HCT116 (cell line): ENCODE measurements around the gene RHNO1. TPM values are rescaled to one million over a fixed set of nuclear protein-coding genes. Genes with fewer than 3 reads are reported as not detected.

ENCODE experiments used
- ATAC-seq: fragments of 200-7000 bp; cut with Tn5 transposase; 2 replicates; pipeline ENCODE4 v1.9.1; 2020; ENCODE audit warnings: mild to moderate bottlenecking, moderate library complexity
- BruUV-seq: library from RNA; stranded (reverse); fragments of 400-500 nt; replicated peaks from 2 replicates; lab custom pipeline; 2021; lab: Mats Ljungman, UMichigan
- CTCF ChIA-PET: fragments of 300-600 bp; sonication (Branson Sonifier 250); formaldehyde crosslinking; loops from one replicate; lab custom pipeline; 2021; ENCODE audit warnings: antibody characterized with exemption; lab: Charles Lee
- POLR2A ChIA-PET: fragments of 300-600, 350-600 bp; sonication (Branson Sonifier 250); formaldehyde crosslinking; loops from one replicate; lab custom pipeline; 2021; ENCODE audit warnings: antibody characterized with exemption; lab: Charles Lee
- RAD21 ChIA-PET, 2 experiments: fragments of 300-600 bp; sonication (Branson Sonifier 250); formaldehyde crosslinking; loops; one replicate each; lab custom pipeline; 2023; ENCODE audit warnings: low total read pairs in 2 of 2; ENCODE audit not compliant: uncharacterized antibody in 2 of 2, unreplicated experiment in 2 of 2, low non-redundant PET in 1 of 2; lab: Charles Lee
- DNase-seq: peaks from one replicate; pipeline ENCODE4 v3.0.0-alpha.2; 2010; ENCODE audit warnings: low read depth, low spot score
- H2AFZ ChIP-seq: fragments of 200-600 bp; shearing (Covaris generic), sonication (generic); 2 replicates; pipeline ENCODE4 v1.6.1; 2017; ENCODE audit warnings: low read depth, mixed run types, mixed read lengths, antibody characterized with exemption, low read length; ENCODE audit not compliant: poor library complexity, severe bottlenecking
- H3K27ac ChIP-seq: 2 replicates; pipeline ENCODE4 v1.5.1; 2012; ENCODE audit warnings: low read depth, low read length
- H3K27me3 ChIP-seq: fragments of 200-600 bp; sonication (generic); 2 replicates; pipeline ENCODE4 v1.6.1; 2016; ENCODE audit warnings: mixed run types, low read length, mixed read lengths; ENCODE audit not compliant: insufficient read depth
- H3K36me3 ChIP-seq, 2 experiments: fragments of 200-500 bp in 1 of 2; fragments of 200-600 bp in 1 of 2; sonication (Bioruptor generic) in 1 of 2; sonication (generic) in 1 of 2; 2 replicates each; pipeline versions ENCODE4 v1.5.1 to v1.6.1; 2014 to 2016; ENCODE audit warnings: low read length in 2 of 2, inconsistent platforms in 1 of 2, mixed read lengths in 1 of 2, mixed run types in 1 of 2; ENCODE audit not compliant: insufficient read depth in 2 of 2, control insufficient read depth in 1 of 2
- H3K4me1 ChIP-seq, 2 experiments: fragments of 200-600 bp in 1 of 2; sonication (generic) in 1 of 2; 2 replicates each; pipeline versions ENCODE4 v1.5.1 to v1.6.1; 2012 to 2017; ENCODE audit warnings: low read length in 2 of 2, inconsistent platforms in 1 of 2, mild to moderate bottlenecking in 1 of 2, mixed read lengths in 1 of 2, mixed run types in 1 of 2, moderate library complexity in 1 of 2; ENCODE audit not compliant: insufficient read depth in 2 of 2, control insufficient read depth in 1 of 2
- H3K4me2 ChIP-seq: fragments of 200-600 bp; sonication (generic); 2 replicates; pipeline ENCODE4 v1.6.1; 2017; ENCODE audit warnings: mixed run types, low read length, mixed read lengths
- H3K4me3 ChIP-seq, 2 experiments: fragments of 200-600 bp in 1 of 2; sonication (generic) in 1 of 2; replicated peaks in 1 of 2; 2 replicates each; pipeline ENCODE4 v1.5.1; 2011 to 2016; ENCODE audit warnings: low read length in 2 of 2, control low read depth in 1 of 2, low read depth in 1 of 2, mild to moderate bottlenecking in 1 of 2, mixed read lengths in 1 of 2, mixed run types in 1 of 2
- H3K79me2 ChIP-seq: fragments of 200-600 bp; sonication (generic); 2 replicates; pipeline ENCODE4 v1.6.1; 2017; ENCODE audit warnings: mild to moderate bottlenecking, mixed run types, low read length, moderate library complexity, mixed read lengths; ENCODE audit not compliant: insufficient read depth
- H3K9ac ChIP-seq: fragments of 200-600 bp; sonication (generic); 2 replicates; pipeline ENCODE4 v1.6.1; 2016; ENCODE audit warnings: low read length, mixed read lengths
- H3K9me2 ChIP-seq: fragments of 200-600 bp; sonication (generic), shearing (Covaris generic); 2 replicates; pipeline ENCODE4 v1.6.1; 2017; ENCODE audit warnings: mixed run types, mild to moderate bottlenecking, moderate library complexity; ENCODE audit not compliant: insufficient read depth
- H3K9me3 ChIP-seq, 2 experiments: fragments of 200-500 bp in 1 of 2; fragments of 200-600 bp in 1 of 2; sonication (Bioruptor generic) in 1 of 2; sonication (generic) in 1 of 2; 2 replicates each; pipeline ENCODE4 v1.6.1; 2014 to 2017; ENCODE audit warnings: low read length in 2 of 2, mixed read lengths in 2 of 2, inconsistent platforms in 1 of 2, low read depth in 1 of 2, mild to moderate bottlenecking in 1 of 2, mixed run types in 1 of 2, moderate library complexity in 1 of 2; ENCODE audit not compliant: control insufficient read depth in 1 of 2, insufficient read depth in 1 of 2
- H4K20me1 ChIP-seq: fragments of 200-600 bp; sonication (generic), shearing (Covaris generic); 2 replicates; pipeline ENCODE4 v1.6.1; 2017; ENCODE audit warnings: mixed run types, mild to moderate bottlenecking, moderate library complexity; ENCODE audit not compliant: insufficient read depth
- CEBPB ChIP-seq: IDR thresholded peaks from 2 replicates; pipeline ENCODE4 v1.6.1; 2012; ENCODE audit warnings: low read depth
- EZH2 ChIP-seq: fragments of 200-600 bp; sonication (generic); IDR thresholded peaks from 2 replicates; pipeline ENCODE4 v1.6.1; 2017; ENCODE audit warnings: antibody characterized with exemption, mixed run types
- EZH2phosphoT487 ChIP-seq: fragments of 200-600 bp; IDR thresholded peaks from 2 replicates; pipeline ENCODE4 v1.6.1; 2018; ENCODE audit warnings: antibody characterized with exemption, borderline replicate concordance
- JUND ChIP-seq: IDR thresholded peaks from 2 replicates; pipeline ENCODE4 v1.6.1; 2012
- POLR2AphosphoS5 ChIP-seq: IDR thresholded peaks from 2 replicates; pipeline ENCODE4 v1.6.1; 2011; ENCODE audit warnings: mild to moderate bottlenecking, low read depth, low read length, moderate library complexity
- RAD21 ChIP-seq: IDR thresholded peaks from 2 replicates; pipeline ENCODE4 v1.6.1; 2012; ENCODE audit warnings: low read depth, mild to moderate bottlenecking
- SIN3A ChIP-seq: IDR thresholded peaks from 2 replicates; pipeline ENCODE4 v1.6.1; 2012; ENCODE audit warnings: low read depth
- SP1 ChIP-seq: IDR thresholded peaks from 2 replicates; pipeline ENCODE4 v1.6.1; 2012; ENCODE audit warnings: low read depth
- SRF ChIP-seq: IDR thresholded peaks from 2 replicates; pipeline ENCODE4 v1.6.1; 2012; ENCODE audit warnings: low read depth
- YY1 ChIP-seq: IDR thresholded peaks from 2 replicates; pipeline ENCODE4 v1.6.1; 2011; ENCODE audit warnings: low read length, low read depth, moderate library complexity, mild to moderate bottlenecking; ENCODE audit not compliant: insufficient replicate concordance; ENCODE audit errors: extremely low read depth
- ZFX ChIP-seq: fragments of 450-650 bp; IDR thresholded peaks from 2 replicates; pipeline ENCODE4 v1.6.1; 2017
- ZNF274 ChIP-seq: fragments of 200-500 bp; sonication (Bioruptor generic); IDR thresholded peaks from 2 replicates; pipeline ENCODE4 v1.6.1; 2014; ENCODE audit warnings: mild to moderate bottlenecking, low read depth, low read length, inconsistent platforms
- intact Hi-C: fragments of 100-400 bp; cut with micrococcal nuclease; formaldehyde crosslinking; loops from 2 replicates; pipeline ENCODE4 v1.10.0; 2022
- total RNA-seq: library from RNA; stranded (reverse); gene quantifications from one replicate; pipeline ENCODE4 v1.2.1, GENCODE V29; 2021; ENCODE audit not compliant: unreplicated experiment
- TF ChIP-seq, protein P1 (sequence below), 3 experiments: fragments of 200-600 bp in 1 of 3; sonication (generic) in 1 of 3; IDR thresholded peaks in 2 of 3; conservative IDR thresholded peaks in 1 of 3; 2 replicates each; pipeline ENCODE4 v1.5.1; 2012 to 2017; ENCODE audit warnings: low read depth in 2 of 3, low read length in 2 of 3, antibody characterized with exemption in 1 of 3, borderline replicate concordance in 1 of 3, control low read depth in 1 of 3, mild to moderate bottlenecking in 1 of 3, mixed read lengths in 1 of 3, mixed run types in 1 of 3, moderate library complexity in 1 of 3; ENCODE audit not compliant: insufficient read depth in 1 of 3
- TF ChIP-seq, protein P2 (sequence below): IDR thresholded peaks from 2 replicates; pipeline ENCODE4 v1.6.1; 2012; ENCODE audit warnings: low read depth
- TF ChIP-seq, protein P3 (sequence below): IDR thresholded peaks from 2 replicates; pipeline ENCODE4 v1.6.1; 2012

Gene RHNO1
- total RNA-seq, 1 experiment from 2014 or later, result 29.7 TPM

DNA sequence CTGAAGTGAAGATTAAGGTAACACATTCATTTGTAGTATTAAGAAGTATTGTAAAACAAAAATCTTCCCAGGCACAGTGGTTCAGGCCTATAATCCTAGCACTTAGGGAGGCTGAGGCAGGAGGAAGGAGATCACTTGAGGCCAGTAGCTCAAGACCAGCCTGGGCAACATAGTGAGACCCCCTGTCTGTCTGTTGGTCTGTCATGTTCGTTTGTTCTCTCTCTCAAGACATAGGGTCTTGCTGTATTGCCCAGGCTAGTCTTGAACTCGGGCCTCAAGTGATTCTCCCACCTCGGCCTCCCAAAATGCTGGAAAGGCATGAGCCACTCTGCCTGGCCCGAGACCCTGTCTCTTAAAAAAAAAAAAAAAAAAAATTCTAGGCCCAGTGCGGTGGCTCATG lies 20.4 kb downstream of the RHNO1 start (continued):
- TF ChIP-seq, protein P1, sequence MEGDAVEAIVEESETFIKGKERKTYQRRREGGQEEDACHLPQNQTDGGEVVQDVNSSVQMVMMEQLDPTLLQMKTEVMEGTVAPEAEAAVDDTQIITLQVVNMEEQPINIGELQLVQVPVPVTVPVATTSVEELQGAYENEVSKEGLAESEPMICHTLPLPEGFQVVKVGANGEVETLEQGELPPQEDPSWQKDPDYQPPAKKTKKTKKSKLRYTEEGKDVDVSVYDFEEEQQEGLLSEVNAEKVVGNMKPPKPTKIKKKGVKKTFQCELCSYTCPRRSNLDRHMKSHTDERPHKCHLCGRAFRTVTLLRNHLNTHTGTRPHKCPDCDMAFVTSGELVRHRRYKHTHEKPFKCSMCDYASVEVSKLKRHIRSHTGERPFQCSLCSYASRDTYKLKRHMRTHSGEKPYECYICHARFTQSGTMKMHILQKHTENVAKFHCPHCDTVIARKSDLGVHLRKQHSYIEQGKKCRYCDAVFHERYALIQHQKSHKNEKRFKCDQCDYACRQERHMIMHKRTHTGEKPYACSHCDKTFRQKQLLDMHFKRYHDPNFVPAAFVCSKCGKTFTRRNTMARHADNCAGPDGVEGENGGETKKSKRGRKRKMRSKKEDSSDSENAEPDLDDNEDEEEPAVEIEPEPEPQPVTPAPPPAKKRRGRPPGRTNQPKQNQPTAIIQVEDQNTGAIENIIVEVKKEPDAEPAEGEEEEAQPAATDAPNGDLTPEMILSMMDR (IDR thresholded peaks at IDR 0.05 in 2 of 3, conservative IDR thresholded peaks at IDR 0.05 in 1 of 3; ENCODE audit: borderline replicate concordance in 1 of 3, insufficient read depth in 1 of 3, low read depth in 2 of 3, low read length in 2 of 3), result no peak
- TF ChIP-seq, all 23 proteins: peak for 0

DNA sequence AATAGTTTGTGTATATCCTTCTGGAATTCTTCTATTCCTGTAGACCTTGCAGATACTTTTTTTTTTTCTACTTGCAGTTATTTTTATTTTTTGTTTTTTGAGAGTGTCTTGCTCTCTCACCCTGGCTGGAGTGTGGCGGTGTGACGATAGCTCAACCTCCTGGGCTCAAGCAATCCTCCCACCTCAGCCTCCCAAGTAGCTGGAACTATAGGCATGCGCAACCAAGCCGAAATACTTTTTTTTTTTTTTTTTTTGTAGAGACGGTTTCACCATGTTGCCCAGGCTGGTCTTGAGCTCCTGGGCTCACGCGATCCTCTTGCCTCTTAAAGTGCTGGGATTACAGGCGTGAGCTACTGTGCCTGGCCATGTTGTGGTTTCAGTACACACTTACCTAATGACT lies 23.6 kb downstream of the RHNO1 start:
- intact Hi-C loops, result no loop called here
- no peak for ATAC-seq
- ChIA-PET POLR2A (no interaction called here), CTCF (no interaction called here), RAD21 (no interaction called here)
- peaks cover 4% of the 10 kb centered on the region; the same call in 1 of the 2 replicates for H4K20me1 ChIP-seq
- H3K9me3 ChIP-seq, result no peaks in the 10 kb centered on the region
- H3K79me2 ChIP-seq, result peaks cover 58% of the 10 kb centered on the region
- no peak overlapping the region for H3K9ac ChIP-seq
- H3K27ac ChIP-seq, result no peak overlapping the region
- H3K36me3 ChIP-seq, result no peaks in the 10 kb centered on the region
- H3K27me3 ChIP-seq, result no peaks in the 10 kb centered on the region
- no peak overlapping the region for H3K4me3 ChIP-seq
- H3K4me2 ChIP-seq, result no peak overlapping the region
- H3K9me2 ChIP-seq, result no peaks in the 10 kb centered on the region
- H3K4me1 ChIP-seq, result no peaks in the 10 kb centered on the region
- DNase-seq, result no peak
- BruUV-seq, result no TSS peak
- H2AFZ ChIP-seq, result no peak overlapping the region
- TF ChIP-seq ZNF274 (no peak), SIN3A (no peak), SRF (no peak), POLR2AphosphoS5 (no peak), SP1 (no peak), YY1 (no peak), JUND (no peak), EZH2 (no peak), CEBPB (no peak), EZH2phosphoT487 (no peak), RAD21 (no peak), ZFX (no peak)
- TF ChIP-seq, protein P1 (IDR thresholded peaks at IDR 0.05 in 2 of 3, conservative IDR thresholded peaks at IDR 0.05 in 1 of 3; ENCODE audit: borderline replicate concordance in 1 of 3, insufficient read depth in 1 of 3, low read depth in 2 of 3, low read length in 2 of 3), result no peak
- TF ChIP-seq, protein P2, sequence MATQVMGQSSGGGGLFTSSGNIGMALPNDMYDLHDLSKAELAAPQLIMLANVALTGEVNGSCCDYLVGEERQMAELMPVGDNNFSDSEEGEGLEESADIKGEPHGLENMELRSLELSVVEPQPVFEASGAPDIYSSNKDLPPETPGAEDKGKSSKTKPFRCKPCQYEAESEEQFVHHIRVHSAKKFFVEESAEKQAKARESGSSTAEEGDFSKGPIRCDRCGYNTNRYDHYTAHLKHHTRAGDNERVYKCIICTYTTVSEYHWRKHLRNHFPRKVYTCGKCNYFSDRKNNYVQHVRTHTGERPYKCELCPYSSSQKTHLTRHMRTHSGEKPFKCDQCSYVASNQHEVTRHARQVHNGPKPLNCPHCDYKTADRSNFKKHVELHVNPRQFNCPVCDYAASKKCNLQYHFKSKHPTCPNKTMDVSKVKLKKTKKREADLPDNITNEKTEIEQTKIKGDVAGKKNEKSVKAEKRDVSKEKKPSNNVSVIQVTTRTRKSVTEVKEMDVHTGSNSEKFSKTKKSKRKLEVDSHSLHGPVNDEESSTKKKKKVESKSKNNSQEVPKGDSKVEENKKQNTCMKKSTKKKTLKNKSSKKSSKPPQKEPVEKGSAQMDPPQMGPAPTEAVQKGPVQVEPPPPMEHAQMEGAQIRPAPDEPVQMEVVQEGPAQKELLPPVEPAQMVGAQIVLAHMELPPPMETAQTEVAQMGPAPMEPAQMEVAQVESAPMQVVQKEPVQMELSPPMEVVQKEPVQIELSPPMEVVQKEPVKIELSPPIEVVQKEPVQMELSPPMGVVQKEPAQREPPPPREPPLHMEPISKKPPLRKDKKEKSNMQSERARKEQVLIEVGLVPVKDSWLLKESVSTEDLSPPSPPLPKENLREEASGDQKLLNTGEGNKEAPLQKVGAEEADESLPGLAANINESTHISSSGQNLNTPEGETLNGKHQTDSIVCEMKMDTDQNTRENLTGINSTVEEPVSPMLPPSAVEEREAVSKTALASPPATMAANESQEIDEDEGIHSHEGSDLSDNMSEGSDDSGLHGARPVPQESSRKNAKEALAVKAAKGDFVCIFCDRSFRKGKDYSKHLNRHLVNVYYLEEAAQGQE, result no peak
- TF ChIP-seq, protein P3, sequence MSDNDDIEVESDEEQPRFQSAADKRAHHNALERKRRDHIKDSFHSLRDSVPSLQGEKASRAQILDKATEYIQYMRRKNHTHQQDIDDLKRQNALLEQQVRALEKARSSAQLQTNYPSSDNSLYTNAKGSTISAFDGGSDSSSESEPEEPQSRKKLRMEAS, result no peak
